ENCODE data around the gene RUNX3.

- TF ChIP-seq CTCF (conservative IDR thresholded peaks at IDR 0.05 in 1 of 2, IDR thresholded peaks at IDR 0.05 in 1 of 2; ENCODE audit: low read depth in 1 of 2, low read length in 2 of 2): no peak
- no peak for TF ChIP-seq EZH2 (IDR thresholded peaks at IDR 0.05; ENCODE audit: low read length, missing control alignments)
Observed at GRCh38 chr1:24963099-24963872, 33.2 kb upstream of the RUNX3 start.

Data from fibroblast of lung (primary cell).